ENCODE measurements around the gene ADH1C.
"Not testable (repeated sequence)": the region's sequence is repeated elsewhere in the genome, so short reads cannot be mapped to it uniquely, and the experiment has no call there.

Gene ADH1C

DNA sequence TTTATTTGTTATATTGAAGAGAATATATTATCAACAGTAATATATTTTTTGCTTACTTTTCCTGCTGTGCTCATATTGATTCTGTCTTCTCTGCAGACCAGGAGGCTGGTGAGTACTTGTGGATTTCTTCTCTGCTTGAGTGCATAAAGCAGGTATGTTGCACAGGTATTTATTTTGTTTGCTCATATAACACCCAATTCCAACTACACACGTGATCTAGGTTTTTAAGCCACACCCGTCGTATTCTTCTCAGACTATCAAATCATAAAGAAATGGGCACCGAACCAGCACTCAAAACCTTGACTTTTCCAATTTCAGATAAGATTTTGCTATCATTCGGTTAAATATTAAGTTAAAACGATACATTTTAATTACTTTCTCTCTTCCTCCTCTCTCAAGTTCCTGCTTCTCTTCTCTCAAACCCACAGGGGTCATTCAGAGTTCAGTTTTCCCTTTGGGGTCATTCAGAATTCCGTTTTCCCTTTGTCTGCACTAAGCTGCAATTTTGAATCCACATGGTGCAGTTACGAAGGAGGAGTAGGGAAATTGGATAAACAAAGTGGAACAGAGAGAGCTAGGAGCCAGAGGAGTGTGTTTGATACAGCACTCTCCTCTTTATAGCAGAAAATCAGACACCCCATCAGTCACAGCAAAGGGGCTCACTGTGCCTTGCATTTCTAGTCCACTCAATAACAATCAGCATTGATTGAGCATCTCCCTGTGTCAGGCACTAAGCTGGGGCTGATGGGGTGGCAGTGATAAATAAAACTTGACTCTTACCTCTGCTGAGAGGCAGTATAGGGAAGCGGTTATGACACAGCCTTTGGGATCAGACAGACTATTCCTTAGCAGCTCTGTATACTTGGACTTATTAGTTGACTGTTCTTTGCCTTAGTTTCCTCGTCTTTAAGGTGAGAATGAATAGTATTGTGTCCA, at the start of gene ADH1C:
Gene ADH1C (minus strand): TSS at position 145 of the 936 bp plus-strand sequence. CDS start 71 bp downstream, at position 74.
- no peak for DNase-seq

DNA sequence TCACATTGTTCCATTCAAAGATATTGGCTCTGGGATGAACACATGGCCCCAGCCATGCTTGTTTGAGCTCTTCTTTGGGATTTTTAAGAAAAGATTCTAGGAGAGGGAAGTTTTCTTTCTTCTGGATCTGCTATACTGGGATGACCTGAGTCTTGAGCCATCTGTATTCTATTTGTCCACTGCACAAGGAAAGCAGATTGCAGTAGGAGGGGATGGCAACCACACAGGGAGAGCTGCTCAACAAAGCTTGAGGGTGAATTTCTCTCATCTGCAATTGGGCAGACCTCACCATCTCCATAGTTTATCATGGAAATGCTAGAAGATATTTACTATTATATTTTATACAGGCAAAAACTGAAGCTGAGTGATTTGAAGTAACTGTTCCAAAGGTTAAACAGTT, 48.3 kb upstream of the ADH1C start:
- no peak for DNase-seq

DNA sequence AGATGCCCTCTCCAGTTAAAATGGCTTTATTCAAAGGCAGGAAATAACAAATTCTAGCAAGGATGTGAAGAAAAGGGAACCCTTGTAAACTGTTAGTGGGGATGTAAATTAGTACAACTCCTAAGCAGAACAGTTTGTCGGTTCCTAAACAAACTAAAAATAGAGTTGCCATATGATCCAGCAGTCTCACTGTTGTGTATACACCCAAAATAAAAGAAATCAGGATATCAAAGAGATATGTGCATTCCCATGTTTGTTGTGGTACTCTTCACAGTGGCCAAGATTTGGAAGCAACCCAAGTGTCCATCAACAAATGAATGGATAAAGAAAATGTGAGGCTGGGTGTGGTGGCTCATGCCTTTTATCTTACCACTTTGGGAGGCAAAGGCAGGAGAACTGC, 46.5 kb upstream of the ADH1C start:
- DNase-seq, result no peak

DNA sequence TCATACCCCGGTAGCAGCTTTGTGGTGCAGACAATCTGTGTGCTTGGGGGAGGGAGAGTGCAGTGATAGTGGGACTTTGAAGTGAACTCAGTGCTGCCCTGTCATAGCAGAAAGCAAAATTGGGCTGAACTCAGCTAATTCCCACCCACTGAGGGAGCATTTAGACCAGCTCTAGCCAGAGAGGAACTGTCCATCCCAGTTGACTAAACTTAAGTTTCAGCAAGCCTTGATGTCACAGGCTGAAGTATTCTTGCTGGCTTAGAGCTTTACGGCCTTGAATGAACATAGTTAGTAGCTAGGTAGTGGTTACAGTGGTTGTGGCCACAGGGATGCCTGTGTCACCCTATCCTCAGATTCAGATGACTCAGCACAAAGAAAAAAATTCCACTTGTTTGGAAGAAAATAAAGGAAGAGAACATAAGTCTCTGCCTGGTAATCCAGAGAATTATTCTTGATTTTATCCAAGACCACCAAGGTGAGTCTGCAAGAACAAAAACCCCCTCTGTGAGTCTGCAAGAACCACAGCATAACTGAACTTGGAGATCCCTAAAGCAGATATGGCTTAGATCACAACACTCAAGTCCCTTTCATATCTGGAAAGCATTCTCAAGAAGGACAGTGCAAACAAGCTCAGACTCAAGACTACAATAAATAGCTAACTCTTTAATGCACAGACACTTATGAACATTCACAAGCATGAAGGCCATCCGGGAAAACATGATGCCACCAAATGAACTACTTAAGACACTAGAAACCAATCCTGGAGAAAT, 43.2 kb upstream of the ADH1C start:
- DNase-seq, result no peak

DNA sequence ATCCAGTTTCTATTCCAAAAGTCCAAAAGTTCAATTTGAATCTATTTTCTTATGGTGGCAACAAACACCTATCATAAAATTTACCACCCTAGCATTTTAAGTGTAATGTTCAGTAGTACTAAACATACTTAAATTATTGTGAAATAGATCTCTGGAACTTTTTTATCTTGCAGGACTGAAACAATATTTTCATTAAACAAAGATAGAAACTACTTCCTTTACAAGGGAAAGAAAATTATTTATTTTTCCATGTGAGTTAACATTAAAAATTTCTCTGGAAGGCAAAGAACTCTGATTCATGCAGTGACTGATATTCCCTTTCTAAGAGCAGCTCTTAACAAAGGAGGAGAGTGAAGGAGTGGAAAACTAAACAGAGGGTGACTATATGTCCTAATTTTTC, 42.4 kb upstream of the ADH1C start:
- DNase-seq, result no peak

DNA sequence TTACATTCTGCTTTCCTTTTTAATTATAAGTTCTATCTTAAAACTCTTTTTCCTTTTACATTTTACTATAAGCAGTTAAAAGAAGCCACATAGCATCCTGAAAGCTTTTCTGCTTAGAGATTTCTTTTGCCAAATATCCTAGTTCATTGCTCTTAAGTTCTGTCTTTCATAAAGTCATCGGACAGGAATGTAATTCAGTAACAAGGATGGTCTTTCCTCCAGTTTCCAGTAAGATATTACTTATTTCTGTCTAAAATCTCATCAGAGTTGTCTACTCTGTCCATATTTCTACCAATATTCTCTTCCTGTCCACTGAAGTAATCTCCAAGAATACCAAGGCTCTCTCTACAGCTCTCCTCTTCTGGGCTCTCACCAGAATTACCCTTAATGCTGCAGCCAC, 37.5 kb upstream of the ADH1C start:
- DNase-seq, result no peak

DNA sequence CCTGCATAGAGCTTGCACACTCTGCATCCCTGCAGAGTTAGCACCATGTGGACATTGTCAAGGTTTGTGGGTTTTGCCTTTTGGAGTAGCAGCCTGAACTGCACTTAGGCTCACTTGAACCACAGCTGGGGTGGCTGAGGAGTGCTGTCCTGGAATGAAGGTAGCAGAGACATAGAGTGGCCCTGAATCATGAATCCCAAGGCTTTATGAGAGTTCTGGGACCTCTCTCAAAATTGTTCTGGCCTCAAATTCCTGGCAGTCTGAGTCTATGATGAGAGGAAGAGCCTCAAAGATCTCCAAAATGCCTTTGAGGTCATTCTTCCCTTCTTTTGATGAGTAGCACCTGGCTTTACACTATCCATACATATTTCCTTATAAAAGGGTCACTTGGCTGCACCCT, 37.1 kb upstream of the ADH1C start:
- DNase-seq, result no peak

DNA sequence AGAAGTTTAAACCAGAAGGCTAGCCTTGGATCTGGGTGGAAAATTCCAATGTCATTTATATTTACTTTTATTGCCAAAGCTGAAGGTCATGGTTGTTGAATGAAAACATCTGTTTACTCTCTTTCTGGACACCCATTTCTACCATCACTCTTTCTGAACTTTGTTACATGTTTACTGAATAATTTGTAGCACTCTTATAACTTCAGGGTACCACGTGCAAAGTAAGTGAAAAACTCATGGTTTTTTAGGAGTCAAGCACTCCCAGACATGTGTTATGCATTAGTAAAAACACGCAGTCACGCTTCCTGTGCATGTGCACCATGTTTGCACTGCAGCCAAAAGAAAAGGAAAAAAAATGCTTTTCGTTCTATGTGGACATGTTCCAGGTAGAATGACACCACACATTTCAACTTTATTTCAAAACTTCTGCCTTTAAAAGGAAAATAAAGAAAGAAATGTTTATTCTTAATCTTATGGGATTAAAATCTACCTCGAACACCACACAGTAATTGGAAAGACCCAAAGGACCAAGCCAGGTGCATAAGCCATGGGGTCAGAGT, 31.4 kb upstream of the ADH1C start:
- no peak for DNase-seq

DNA sequence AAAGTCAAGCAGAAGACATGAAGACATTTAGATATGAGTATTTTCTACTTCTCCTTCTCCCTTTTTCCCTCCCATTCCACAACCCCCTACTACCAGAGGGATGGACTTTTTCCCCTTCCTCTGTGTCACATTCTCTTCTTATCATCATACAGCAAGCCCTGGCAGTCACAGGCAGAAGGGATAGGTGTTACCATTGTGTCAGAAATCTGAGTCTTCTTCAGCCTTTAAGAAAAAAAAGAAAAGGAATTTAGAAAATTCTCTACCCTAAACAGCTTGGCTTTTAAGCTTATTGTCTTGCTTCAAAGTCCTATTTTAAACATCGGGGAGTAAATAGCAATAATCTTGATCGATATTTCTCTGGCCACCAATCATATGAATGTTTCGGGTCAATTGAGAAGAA, 30.9 kb upstream of the ADH1C start:
- DNase-seq, result no peak

DNA sequence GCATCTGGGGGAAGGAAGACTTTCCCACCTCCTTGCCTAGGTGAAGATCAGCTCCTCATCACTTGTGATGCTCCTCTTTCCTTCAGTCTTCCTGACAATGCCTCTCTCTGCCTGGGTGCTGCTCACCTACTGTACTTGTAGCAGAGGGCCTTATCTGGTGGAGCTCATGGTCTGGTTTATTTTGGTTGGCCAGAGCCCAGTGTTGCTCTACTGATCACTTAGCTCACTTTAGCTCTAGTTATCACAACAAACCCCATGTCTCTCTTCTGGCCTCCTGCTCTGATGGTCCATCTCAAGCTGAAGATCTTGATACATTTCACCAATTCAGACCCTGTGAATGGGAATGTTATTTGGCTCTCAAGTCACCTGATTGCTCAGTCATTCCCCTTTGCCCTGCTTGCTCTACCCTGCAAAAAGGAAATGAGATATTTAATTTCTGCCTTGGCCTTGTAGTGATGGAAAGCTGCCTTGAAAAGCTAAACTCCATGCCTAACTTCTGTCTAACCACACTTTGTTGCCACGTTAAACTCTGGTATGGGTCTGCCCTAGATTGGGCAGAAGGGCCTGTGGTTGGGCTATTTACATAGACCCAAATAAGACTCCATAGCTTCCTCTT, 30.3 kb upstream of the ADH1C start:
- no peak for DNase-seq

DNA sequence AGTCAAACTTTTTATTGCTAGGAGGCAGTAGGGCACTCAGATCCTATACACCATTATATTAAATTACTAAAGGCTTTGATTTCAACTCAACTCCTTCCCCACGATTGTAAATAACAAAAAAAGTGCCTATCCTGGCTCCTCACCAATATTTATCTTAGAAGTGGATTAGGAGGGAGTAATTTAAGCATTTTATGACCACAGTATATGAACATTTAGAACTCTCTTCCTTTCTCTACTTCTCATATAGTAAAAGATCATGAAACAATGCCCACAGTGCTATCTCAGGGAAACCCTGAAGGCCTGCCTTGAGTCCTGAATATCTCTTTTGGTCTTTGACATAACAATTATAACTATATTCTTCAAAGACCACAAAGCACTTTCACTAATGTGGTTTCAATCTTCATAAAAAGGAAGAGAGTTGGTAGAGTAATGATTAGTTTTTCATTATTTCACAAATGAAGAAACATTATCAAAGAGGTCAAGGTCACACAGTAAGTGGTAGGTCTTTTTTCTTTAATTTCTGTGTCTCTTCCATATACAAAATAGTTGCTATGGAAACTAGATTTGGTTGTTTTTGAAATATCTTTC, 29.1 kb upstream of the ADH1C start:
- DNase-seq, result no peak

DNA sequence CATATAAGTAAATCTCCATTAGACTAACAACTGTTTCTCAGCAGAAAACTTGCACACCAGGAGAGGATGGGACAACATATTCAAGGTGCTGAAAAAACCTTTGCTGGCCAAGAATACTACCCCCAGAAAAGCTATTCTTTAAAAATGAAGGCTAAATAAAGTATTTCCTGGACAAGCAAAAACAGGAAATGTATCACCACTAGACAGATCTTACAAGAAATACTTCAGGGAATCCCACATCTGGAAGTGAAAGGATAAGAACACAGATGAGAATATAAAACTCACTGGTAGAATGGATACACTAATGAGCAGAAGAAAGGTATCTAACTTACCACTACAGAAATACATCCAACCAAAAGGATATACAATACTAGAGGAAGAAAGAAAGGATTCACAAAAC, 27.0 kb upstream of the ADH1C start:
- DNase-seq, result no peak

DNA sequence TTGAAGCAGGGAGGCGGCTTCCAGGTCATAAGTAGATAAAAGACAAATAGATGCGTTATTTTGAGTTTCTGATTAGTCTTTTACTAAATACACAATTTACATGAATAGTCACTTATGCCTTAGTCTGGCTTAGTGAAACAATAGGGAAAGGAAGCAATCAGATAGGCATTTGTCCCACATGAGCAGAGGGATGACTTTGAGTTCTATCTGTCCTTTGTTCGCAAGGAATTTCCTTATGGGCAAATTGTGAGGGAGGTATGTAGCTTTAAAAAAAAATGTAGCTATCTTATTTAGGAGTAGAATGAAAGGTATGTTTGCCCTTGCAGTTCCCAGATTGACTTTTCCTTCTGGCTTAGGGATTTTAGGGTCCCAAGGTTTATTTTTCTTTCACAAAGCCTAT, 26.3 kb upstream of the ADH1C start:
- DNase-seq, result no peak

DNA sequence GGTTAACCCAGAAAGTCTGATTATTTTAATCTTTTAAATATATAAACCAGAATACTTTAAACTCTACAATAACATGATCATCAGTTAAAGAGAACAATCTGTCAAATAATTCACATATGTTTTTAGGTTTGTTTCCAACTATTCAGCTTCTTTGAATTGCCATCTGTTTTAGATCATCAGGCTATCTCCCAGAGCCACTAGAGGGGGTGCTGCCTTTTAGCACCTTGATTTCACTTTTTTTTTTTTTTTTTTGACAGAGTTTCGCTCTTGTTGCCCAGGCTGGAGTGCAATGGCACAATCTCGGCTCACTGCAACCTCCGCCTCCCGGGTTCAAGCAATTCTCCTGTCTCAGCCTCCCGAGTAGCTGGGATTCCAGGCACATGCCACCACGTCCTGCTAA, 24.8 kb upstream of the ADH1C start:
- not testable (repeated sequence) for DNase-seq

DNA sequence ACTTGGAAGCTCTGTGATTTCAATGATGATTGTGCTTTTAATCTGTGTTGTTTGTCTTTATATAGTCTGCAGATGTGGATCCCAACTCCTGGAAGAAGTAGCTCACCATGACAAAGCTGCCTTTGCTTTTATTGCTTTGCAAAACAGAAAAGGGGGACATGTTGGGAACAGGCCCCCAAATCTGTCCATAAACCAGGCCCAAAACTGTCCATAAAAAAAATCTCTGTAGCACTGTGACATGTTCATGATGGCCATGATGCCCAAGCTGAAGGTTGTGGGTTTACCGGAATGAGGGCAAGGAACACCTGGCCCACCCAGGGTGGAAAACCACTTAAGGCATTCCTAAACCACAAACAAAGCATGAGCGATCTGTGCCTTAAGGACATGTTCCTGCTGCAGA, 19.9 kb upstream of the ADH1C start:
- DNase-seq, result not testable (repeated sequence)

DNA sequence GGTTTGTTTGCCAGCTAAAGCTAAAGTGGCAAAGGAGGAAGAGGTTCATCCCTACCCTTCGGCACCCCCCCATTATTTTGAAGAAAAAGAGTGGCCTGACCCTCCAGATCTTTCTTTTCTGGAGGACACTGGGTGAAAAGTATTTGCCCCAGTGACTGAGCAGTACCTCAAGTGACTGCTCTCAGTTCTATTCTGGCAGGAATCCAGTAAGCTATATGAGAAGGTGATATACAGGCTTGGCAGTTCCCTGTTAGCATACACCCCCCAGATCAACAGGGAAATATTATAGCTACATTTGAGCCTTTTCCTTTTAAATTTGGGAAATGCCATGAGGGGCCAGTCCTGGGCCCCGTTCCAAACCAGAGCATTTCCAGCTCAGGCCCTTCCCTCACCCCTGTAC, 15.3 kb upstream of the ADH1C start:
- not testable (repeated sequence) for DNase-seq

DNA sequence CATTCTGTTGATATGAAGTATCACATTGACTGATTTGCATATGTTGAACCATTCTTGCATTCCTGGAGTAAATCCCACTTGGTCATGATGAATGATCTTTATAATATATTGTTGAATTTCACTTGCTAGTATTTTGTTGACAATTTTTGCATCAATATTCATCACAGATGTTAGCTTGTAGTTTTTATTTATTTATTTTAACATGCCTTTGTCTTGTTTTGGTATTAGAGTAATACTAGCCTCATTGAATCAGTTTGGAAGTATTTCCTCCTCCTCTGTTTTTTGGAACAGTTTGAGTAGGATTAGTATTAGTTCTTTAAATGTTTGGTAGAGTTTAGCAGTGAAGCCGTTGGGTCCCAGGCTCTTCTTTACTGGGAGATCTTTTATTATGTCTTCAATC, 13.9 kb upstream of the ADH1C start:
- no peak for DNase-seq

DNA sequence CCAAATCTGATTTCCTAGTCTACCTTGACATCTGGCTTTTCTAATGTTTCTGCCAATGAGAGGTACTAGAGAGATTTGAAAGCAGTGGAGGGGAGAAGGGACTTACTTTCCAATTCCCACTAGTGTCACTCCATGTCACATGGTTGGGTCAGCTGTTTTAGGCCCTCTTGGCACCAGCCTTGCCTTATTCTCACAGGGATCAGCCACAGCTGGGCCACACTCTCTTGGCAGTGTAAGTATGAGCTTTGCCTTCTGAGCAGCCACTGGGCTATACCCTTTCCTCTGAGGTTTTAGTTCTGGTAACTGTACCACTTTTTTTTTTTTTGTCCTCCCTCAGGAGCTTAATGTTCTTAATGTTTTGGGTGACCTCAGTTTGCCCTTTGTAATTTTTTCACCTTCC, 10.2 kb upstream of the ADH1C start:
- no peak for DNase-seq

DNA sequence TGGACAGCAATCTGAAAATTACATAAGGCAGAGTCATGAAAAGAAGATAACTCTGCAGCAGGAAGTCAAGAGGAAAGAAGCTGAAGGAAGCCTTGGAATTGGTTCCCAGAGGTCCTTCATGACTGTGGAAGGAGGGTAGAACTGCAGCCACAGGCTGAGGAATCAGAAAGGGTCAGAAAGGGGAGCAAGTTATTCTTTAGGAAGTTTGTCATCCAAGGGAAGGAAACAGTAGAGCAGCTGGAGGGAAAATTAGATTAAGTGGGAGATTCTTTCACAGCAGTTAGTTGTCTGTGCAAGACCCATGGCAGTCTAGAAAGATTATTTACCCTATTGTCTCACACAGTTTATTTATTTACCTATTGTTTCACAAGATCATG, 9.3 kb upstream of the ADH1C start:
- no peak for DNase-seq

DNA sequence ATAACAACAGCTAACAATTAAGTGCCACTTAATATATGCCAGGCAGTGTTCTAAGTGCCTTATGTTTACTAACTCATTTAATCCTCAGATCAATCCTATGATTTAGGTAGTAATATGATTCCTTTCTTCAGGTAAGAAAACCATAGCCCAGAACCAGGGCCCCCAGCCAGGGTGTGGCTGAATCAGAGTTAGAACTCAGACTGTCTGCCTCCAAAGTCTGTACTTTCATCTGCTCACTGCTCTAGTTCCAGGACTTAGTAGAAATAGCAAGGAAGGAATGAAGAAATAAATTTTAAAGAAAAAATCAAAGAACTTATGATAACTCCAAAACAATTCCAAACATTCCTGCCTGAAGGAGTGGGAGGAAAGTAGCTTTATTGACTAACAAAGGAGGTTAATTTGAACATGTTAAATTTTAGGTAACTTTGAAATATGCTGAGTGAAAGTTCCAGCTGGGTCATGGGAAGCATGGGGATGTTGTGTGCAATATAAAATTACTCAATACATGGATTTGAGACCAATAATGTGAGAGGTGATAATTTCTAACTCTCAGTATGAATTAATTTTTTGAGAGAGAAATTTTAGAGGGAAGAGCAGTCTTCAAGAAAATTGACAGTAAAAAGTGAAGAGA, 8.8 kb upstream of the ADH1C start:
- DNase-seq, result no peak

DNA sequence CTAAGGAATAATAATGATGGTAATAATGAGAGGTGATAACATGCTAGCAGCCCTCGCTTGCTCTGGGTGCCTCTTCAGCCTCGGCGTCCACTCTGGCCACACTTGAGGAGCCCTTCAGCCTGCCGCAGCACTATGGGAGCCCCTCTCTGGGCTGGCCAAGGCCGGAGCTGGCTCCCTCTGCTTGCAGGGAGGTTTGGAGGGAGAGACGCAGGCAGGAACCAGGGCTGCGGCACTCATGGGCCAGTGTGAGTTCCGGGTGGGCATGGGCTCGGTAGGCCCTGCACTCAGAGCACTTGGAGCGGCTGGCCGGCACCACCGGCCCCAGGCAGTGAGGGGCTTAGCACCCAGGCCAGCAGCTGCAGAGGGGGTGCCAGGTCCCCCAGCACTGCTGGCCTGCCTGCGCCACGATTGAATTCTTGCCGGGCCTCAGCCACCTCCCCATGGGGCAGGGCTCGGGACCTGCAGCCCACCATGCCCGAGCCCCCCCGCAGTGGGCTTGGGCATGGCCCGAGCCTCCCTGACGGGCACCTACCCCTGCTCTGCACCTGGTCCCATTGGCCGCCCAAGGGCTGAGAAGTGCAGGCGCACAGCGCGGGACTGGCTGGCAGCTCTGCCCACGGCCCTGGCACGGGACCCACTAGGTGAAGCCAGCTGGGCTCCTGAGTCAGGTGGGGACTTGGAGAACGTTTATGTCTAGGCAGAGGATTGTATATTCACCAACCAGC, 7.1 kb upstream of the ADH1C start:
- no peak for DNase-seq

DNA sequence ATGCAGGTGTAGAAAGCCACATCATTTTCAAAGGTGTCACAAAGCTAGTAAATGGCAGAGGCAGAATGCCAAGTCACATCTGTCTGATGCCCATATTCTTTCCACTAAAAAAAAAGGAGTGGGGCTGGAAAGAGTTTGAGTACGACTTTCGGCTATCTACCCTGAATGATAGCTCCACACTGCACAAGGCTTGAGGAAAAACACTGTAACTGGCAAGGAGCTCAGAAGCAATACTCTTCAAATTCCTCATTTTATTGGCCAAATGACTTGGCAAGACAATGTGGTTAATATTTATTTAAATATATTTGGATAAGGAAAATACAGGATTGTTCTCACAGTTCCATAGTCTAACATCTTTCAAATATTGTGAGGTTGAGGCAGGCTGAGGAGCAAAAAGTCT, 5.4 kb upstream of the ADH1C start:
- DNase-seq, result no peak

Data from NCI-H526 treated with DMSO at 0.1 percent for 48 hours (cell line).